ENCODE measurements around the gene LCOR. TPM values are rescaled to one million over a fixed set of nuclear protein-coding genes. Genes with fewer than 3 reads are reported as not detected.
A peak's percentile ranks its signal among the peaks of the same experiment; 100 is the strongest.

LCOR gene
- total and polyA plus RNA-seq, 2 of the 13 experiments (the other 11 are each of a cell fraction or from before 2014, with no cell fraction given) = 12.4 to 23.7 TPM

GRCh38 chr10:96863922-96864543 is 31.9 kb downstream of the LCOR start (continued):
- no peak for TF ChIP-seq ZNF407 (CRISPR knock-in tag; IDR thresholded peaks at IDR 0.05; ENCODE audit: not compliant biosample characterization)
- no peak for TF ChIP-seq MATR3 (CRISPR knock-in tag; IDR thresholded peaks at IDR 0.05)
- no peak for TF ChIP-seq ZNF121 (CRISPR knock-in tag; IDR thresholded peaks at IDR 0.05)
- TF ChIP-seq ZSCAN29 (CRISPR knock-in tag; conservative IDR thresholded peaks at IDR 0.05) = no peak
- TF ChIP-seq AKAP8 (CRISPR knock-in tag; IDR thresholded peaks at IDR 0.05) = no peak
- no peak for TF ChIP-seq ZNF614 (CRISPR knock-in tag; IDR thresholded peaks at IDR 0.05; ENCODE audit: borderline replicate concordance)
- TF ChIP-seq KDM5B (CRISPR knock-in tag; IDR thresholded peaks at IDR 0.05; ENCODE audit: borderline replicate concordance) = no peak
- TF ChIP-seq ZNF333 (CRISPR knock-in tag; IDR thresholded peaks at IDR 0.05; ENCODE audit: borderline replicate concordance) = no peak
- no peak for TF ChIP-seq XBP1 (CRISPR knock-in tag; IDR thresholded peaks at IDR 0.05)
- no peak for TF ChIP-seq ZNF740 (CRISPR knock-in tag; IDR thresholded peaks at IDR 0.05)
- no peak for TF ChIP-seq MAZ (IDR thresholded peaks at IDR 0.05; ENCODE audit: borderline replicate concordance, low read depth, low read length)
- TF ChIP-seq MAZ (CRISPR knock-in tag; IDR thresholded peaks at IDR 0.05; ENCODE audit: low read depth) = no peak
- peak; percentile 91; the same call in 1 of the 2 replicates for TF ChIP-seq NFIC (IDR thresholded peaks at IDR 0.05; ENCODE audit: low read length)
- no peak for TF ChIP-seq ZNF768 (CRISPR knock-in tag; IDR thresholded peaks at IDR 0.05)
- no peak for TF ChIP-seq ZBTB38 (CRISPR knock-in tag; IDR thresholded peaks at IDR 0.05)
- TF ChIP-seq PRPF4 (IDR thresholded peaks at IDR 0.05; ENCODE audit: low read depth, low read length, poor library complexity, severe bottlenecking) = no peak
- TF ChIP-seq ZNF891 (CRISPR knock-in tag; IDR thresholded peaks at IDR 0.05) = no peak
- no peak for TF ChIP-seq ZNF276 (CRISPR knock-in tag; IDR thresholded peaks at IDR 0.05; ENCODE audit: low read depth)
- no peak for TF ChIP-seq ZNF496 (CRISPR knock-in tag; IDR thresholded peaks at IDR 0.05; ENCODE audit: insufficient replicate concordance)
